Ramos (cell line): Measurements from ENCODE around the gene MNDA.

Experiments
- in situ Hi-C: fragments of 300-500 bp; cut with MboI; formaldehyde crosslinking; loops from one replicate; pipeline ENCODE4 v1.14.3; 2022; ENCODE audit warnings: low sequenced_read_pairs; ENCODE audit not compliant: unreplicated experiment

The MNDA gene

GRCh38 chr1:158830904-158831507 is at the start of gene MNDA:
Gene MNDA (plus strand): TSS chr1:158831351. CDS start chr1:158842154, 10,803 bp downstream.
- in situ Hi-C loops: no loop called here

- in situ Hi-C loops: no loop called here
Observed at GRCh38 chr1:158793604-158794003, 37.5 kb upstream of the MNDA start.

GRCh38 chr1:158794247-158794646 is 36.9 kb upstream of the MNDA start:
- in situ Hi-C loops: no loop called here

GRCh38 chr1:158798531-158798930 is 32.6 kb upstream of the MNDA start:
- in situ Hi-C loops: no loop called here

- in situ Hi-C loops: no loop called here
Observed at GRCh38 chr1:158799689-158800088, 31.5 kb upstream of the MNDA start.

GRCh38 chr1:158800526-158800925 is 30.6 kb upstream of the MNDA start:
- in situ Hi-C loops: no loop called here

- in situ Hi-C loops: no loop called here
Observed at GRCh38 chr1:158801396-158801795, 29.8 kb upstream of the MNDA start.

- in situ Hi-C loops: no loop called here
Observed at GRCh38 chr1:158803678-158804077, 27.5 kb upstream of the MNDA start.

GRCh38 chr1:158806916-158807536 is 24.1 kb upstream of the MNDA start:
- in situ Hi-C loops: no loop called here

GRCh38 chr1:158809256-158809655 is 21.9 kb upstream of the MNDA start:
- in situ Hi-C loops: no loop called here

GRCh38 chr1:158809862-158810261 is 21.3 kb upstream of the MNDA start:
- in situ Hi-C loops: no loop called here

- in situ Hi-C loops: no loop called here
Observed at GRCh38 chr1:158810311-158810710, 20.8 kb upstream of the MNDA start.

- in situ Hi-C loops: no loop called here
Observed at GRCh38 chr1:158812336-158812735, 18.8 kb upstream of the MNDA start.

- in situ Hi-C loops: no loop called here
Observed at GRCh38 chr1:158813164-158813563, 18.0 kb upstream of the MNDA start.

- in situ Hi-C loops: no loop called here
Observed at GRCh38 chr1:158814970-158815369, 16.2 kb upstream of the MNDA start.

- in situ Hi-C loops: no loop called here
Observed at GRCh38 chr1:158818560-158818959, 12.6 kb upstream of the MNDA start.

- in situ Hi-C loops: no loop called here
Observed at GRCh38 chr1:158818975-158819431, 12.1 kb upstream of the MNDA start.

GRCh38 chr1:158819461-158820443 is 11.4 kb upstream of the MNDA start:
- in situ Hi-C loops: no loop called here

- in situ Hi-C loops: no loop called here
Observed at GRCh38 chr1:158821723-158822122, 9.4 kb upstream of the MNDA start.

GRCh38 chr1:158830074-158830677 is 975 bp upstream of the MNDA start:
- in situ Hi-C loops: no loop called here

GRCh38 chr1:158833264-158833663 is 2.1 kb downstream of the MNDA start:
- in situ Hi-C loops: no loop called here
